D341Med (cell line): ENCODE data around the gene LENEP.

Experiments
- DNase-seq: peaks from one replicate; pipeline ENCODE4 v3.0.0; 2012; ENCODE audit warnings: low spot score

The LENEP gene

GRCh38 chr1:154999571-155000410 lies 6.4 kb downstream of the LENEP start:
- no peak for DNase-seq

GRCh38 chr1:155000411-155000725 lies 7.0 kb downstream of the LENEP start:
- DNase-seq: no peak

GRCh38 chr1:155000726-155001424 lies 7.5 kb downstream of the LENEP start:
- DNase-seq: peak; percentile 91

GRCh38 chr1:155001425-155001674 lies 8.0 kb downstream of the LENEP start:
- DNase-seq: no peak

GRCh38 chr1:155001675-155002463 lies 8.5 kb downstream of the LENEP start:
- DNase-seq: peak; percentile 99

- DNase-seq: no peak
Observed at GRCh38 chr1:155002464-155003226, 9.3 kb downstream of the LENEP start, which contains the start of gene ZBTB7B. ZBTB7B (plus strand) TSS chr1:155002802; CDS start chr1:155014661, 11,859 bp downstream.

GRCh38 chr1:155003227-155003765 lies 9.9 kb downstream of the LENEP start:
- DNase-seq: peak; percentile 56

GRCh38 chr1:155003766-155004351 lies 10.5 kb downstream of the LENEP start:
- no peak for DNase-seq

GRCh38 chr1:155004352-155005075 lies 11.1 kb downstream of the LENEP start:
- no peak for DNase-seq

GRCh38 chr1:155005076-155006011 lies 12.0 kb downstream of the LENEP start:
- no peak for DNase-seq

GRCh38 chr1:155006601-155007101 lies 13.3 kb downstream of the LENEP start:
- DNase-seq: no peak

GRCh38 chr1:155007251-155007828 lies 14.0 kb downstream of the LENEP start:
- no peak for DNase-seq

GRCh38 chr1:155008015-155008941 lies 14.9 kb downstream of the LENEP start:
- no peak for DNase-seq

GRCh38 chr1:155009221-155009711 lies 15.9 kb downstream of the LENEP start:
- DNase-seq: no peak

- no peak for DNase-seq
Observed at GRCh38 chr1:155009742-155010141, 16.4 kb downstream of the LENEP start.

- no peak for DNase-seq
Observed at GRCh38 chr1:155010211-155010918, 17.0 kb downstream of the LENEP start.

GRCh38 chr1:155011004-155011416 lies 17.6 kb downstream of the LENEP start:
- peak; percentile 61 for DNase-seq
